ENCODE data around the gene FHIT.

FHIT gene

DNA sequence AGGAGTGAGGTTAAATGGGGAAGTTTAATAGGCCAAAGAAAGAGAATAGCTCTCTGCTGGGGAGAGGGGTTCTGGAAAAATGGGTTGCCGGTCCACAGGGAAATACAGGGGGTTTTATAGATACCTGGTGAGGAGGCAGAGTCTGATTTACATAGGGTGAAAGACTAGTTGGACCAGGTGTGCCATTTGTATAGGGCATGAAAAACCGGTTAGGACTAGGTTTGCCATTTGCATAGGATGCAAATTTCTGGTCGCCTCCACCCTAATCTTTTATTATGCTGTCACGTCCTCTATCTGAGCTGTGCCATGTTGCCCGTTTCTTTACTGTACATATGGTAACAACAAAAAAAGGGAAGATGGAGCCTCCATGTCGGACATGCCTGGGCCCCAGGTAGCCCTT is 960.1 kb downstream of the FHIT start:
- TF ChIP-seq POLR2AphosphoS5 (IDR thresholded peaks at IDR 0.05; ENCODE audit: low read depth, low read length) (no peak), FOXP2 (optimal IDR thresholded peaks at IDR 0.05; ENCODE audit: borderline replicate concordance, extremely low read depth, extremely low read length, insufficient read depth) (no peak), SIN3A (IDR thresholded peaks at IDR 0.05; ENCODE audit: borderline replicate concordance, insufficient read depth, low read length) (no peak), TAF1 (IDR thresholded peaks at IDR 0.05; ENCODE audit: borderline replicate concordance, insufficient read depth, low read length) (no peak), REST (IDR thresholded peaks at IDR 0.05; ENCODE audit: insufficient read depth in 1 of 2, low read depth in 2 of 2, low read length in 2 of 2) (no peak)

DNA sequence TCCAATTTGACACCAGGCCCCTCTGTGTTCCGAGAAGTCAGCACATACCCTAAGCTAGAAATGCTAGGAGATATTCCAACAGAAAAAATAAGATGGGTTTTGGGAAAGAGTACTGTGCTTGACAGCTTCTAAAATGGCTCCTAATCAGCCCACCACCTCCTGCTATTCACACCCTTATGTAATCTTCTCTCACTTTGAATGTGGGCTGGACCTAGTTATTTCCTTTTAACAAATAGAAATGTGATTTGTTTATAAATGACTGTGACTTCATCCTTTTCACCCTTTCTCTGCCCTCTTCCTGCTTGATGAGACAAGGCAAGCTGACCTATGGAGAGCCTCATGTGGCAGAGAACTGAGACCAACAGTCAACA is 961.1 kb downstream of the FHIT start:
- TF ChIP-seq TAF1 (IDR thresholded peaks at IDR 0.05; ENCODE audit: borderline replicate concordance, insufficient read depth, low read length) (no peak), FOXP2 (optimal IDR thresholded peaks at IDR 0.05; ENCODE audit: borderline replicate concordance, extremely low read depth, extremely low read length, insufficient read depth) (no peak), REST (IDR thresholded peaks at IDR 0.05; ENCODE audit: insufficient read depth in 1 of 2, low read depth in 2 of 2, low read length in 2 of 2) (no peak), SIN3A (IDR thresholded peaks at IDR 0.05; ENCODE audit: borderline replicate concordance, insufficient read depth, low read length) (no peak), POLR2AphosphoS5 (IDR thresholded peaks at IDR 0.05; ENCODE audit: low read depth, low read length) (no peak)

- TF ChIP-seq FOXP2 (optimal IDR thresholded peaks at IDR 0.05; ENCODE audit: borderline replicate concordance, extremely low read depth, extremely low read length, insufficient read depth) (no peak), POLR2AphosphoS5 (IDR thresholded peaks at IDR 0.05; ENCODE audit: low read depth, low read length) (no peak), REST (IDR thresholded peaks at IDR 0.05; ENCODE audit: insufficient read depth in 1 of 2, low read depth in 2 of 2, low read length in 2 of 2) (no peak), TAF1 (IDR thresholded peaks at IDR 0.05; ENCODE audit: borderline replicate concordance, insufficient read depth, low read length) (no peak), SIN3A (IDR thresholded peaks at IDR 0.05; ENCODE audit: borderline replicate concordance, insufficient read depth, low read length) (no peak)
Measured at GRCh38 chr3:60289341-60290121, 961.7 kb downstream of the FHIT start.

DNA sequence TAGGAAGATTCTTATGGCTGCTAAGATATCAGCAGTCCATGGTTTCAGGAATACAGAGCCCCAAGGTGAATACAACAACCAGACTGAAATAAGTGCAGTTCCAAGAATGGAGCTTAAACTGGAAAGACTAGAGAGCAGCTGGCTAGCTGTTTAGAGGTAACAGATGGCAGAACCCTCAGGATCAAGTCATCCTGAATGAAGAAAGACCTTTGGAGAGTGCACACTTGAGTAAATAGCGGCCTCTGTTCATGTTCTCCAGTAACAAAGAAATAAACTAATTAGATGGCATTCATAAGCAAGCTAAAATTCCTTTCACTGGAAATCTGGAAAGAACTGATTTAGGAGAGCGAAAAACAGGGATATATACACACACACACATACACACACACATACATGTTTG is 968.4 kb downstream of the FHIT start:
- TF ChIP-seq SIN3A (IDR thresholded peaks at IDR 0.05; ENCODE audit: borderline replicate concordance, insufficient read depth, low read length): no peak
- no peak for TF ChIP-seq FOXP2 (optimal IDR thresholded peaks at IDR 0.05; ENCODE audit: borderline replicate concordance, extremely low read depth, extremely low read length, insufficient read depth)
- no peak for TF ChIP-seq POLR2AphosphoS5 (IDR thresholded peaks at IDR 0.05; ENCODE audit: low read depth, low read length)
- TF ChIP-seq TAF1 (IDR thresholded peaks at IDR 0.05; ENCODE audit: borderline replicate concordance, insufficient read depth, low read length): no peak
- TF ChIP-seq REST (IDR thresholded peaks at IDR 0.05; ENCODE audit: insufficient read depth in 1 of 2, low read depth in 2 of 2, low read length in 2 of 2): no peak
